Liver (tissue), 9 donors: ENCODE data around the gene AHCY. TPM values are rescaled to one million over a fixed set of nuclear protein-coding genes. Genes with fewer than 3 reads are reported as not detected.

Source experiments
- DNase-seq: peaks from one replicate; pipeline ENCODE4 v3.0.0-alpha.2; 2017; ENCODE audit warnings: low spot score
- H3K27ac ChIP-seq, 2 donors: one replicate each; pipeline ENCODE4 v1.7.0; 2013; ENCODE audit warnings: inconsistent platforms in 2 of 2, low read length in 2 of 2, control low read depth in 1 of 2, low read depth in 1 of 2, mild to moderate bottlenecking in 1 of 2
- H3K27me3 ChIP-seq, 4 donors: one replicate each; pipeline versions ENCODE4 v1.6.1 to v1.7.0; 2013; ENCODE audit warnings: low read length in 3 of 4, inconsistent platforms in 1 of 4, mild to moderate bottlenecking in 1 of 4, moderate library complexity in 1 of 4; ENCODE audit not compliant: control insufficient read depth in 4 of 4, insufficient read depth in 4 of 4
- H3K36me3 ChIP-seq, 4 donors: one replicate each; pipeline versions ENCODE4 v1.6.1 to v1.7.0; 2013; ENCODE audit warnings: low read length in 3 of 4, mild to moderate bottlenecking in 3 of 4, low read depth in 1 of 4, moderate library complexity in 1 of 4; ENCODE audit not compliant: control insufficient read depth in 4 of 4, insufficient read depth in 3 of 4
- H3K4me1 ChIP-seq, 4 donors: one replicate each; pipeline versions ENCODE4 v1.6.1 to v1.7.0; 2013; ENCODE audit warnings: low read length in 3 of 4, mild to moderate bottlenecking in 3 of 4, moderate library complexity in 1 of 4; ENCODE audit not compliant: control insufficient read depth in 4 of 4, insufficient read depth in 4 of 4
- H3K4me3 ChIP-seq, 3 donors: one replicate each; pipeline versions ENCODE4 v1.6.1 to v1.7.0; 2013; ENCODE audit warnings: low read length in 3 of 3, control low read depth in 1 of 3, low read depth in 1 of 3, mild to moderate bottlenecking in 1 of 3
- H3K9ac ChIP-seq, 2 donors: one replicate each; pipeline ENCODE4 v1.7.0; 2013; ENCODE audit warnings: low read length in 2 of 2, mild to moderate bottlenecking in 2 of 2, moderate library complexity in 2 of 2, control low read depth in 1 of 2, low read depth in 1 of 2
- H3K9me3 ChIP-seq, 4 donors: one replicate each; pipeline versions ENCODE4 v1.6.1 to v1.7.0; 2013; ENCODE audit warnings: low read length in 3 of 4; ENCODE audit not compliant: control insufficient read depth in 4 of 4
- ATF3 ChIP-seq: IDR thresholded peaks from 2 replicates; pipeline ENCODE4 v1.6.1; 2016; ENCODE audit warnings: antibody characterized with exemption
- CTCF ChIP-seq: fragments of 150-350 bp; IDR thresholded peaks from 2 replicates; pipeline ENCODE4 v1.5.1; 2017; ENCODE audit warnings: improper control_type of control experiment, low read depth, low read length; ENCODE audit not compliant: missing input control
- EGR1 ChIP-seq, 2 donors: IDR thresholded peaks; 2 replicates each; pipeline ENCODE4 v1.6.1; 2016 to 2018; ENCODE audit warnings: antibody characterized with exemption in 2 of 2, low read depth in 2 of 2
- FOXA1 ChIP-seq: IDR thresholded peaks from 2 replicates; pipeline ENCODE4 v1.6.1; 2016; ENCODE audit warnings: antibody characterized with exemption
- FOXA2 ChIP-seq: IDR thresholded peaks from 2 replicates; pipeline ENCODE4 v1.6.1; 2016; ENCODE audit warnings: antibody characterized with exemption
- GABPA ChIP-seq, 2 donors: IDR thresholded peaks in 1 of 2; conservative IDR thresholded peaks in 1 of 2; 2 replicates each; pipeline ENCODE4 v1.6.1; 2016; ENCODE audit warnings: antibody characterized with exemption in 2 of 2, mild to moderate bottlenecking in 1 of 2, moderate library complexity in 1 of 2
- HNF4A ChIP-seq, 2 donors: conservative IDR thresholded peaks; 2 replicates each; pipeline ENCODE4 v1.6.1; 2016; ENCODE audit warnings: antibody characterized with exemption in 2 of 2, mild to moderate bottlenecking in 2 of 2
- JUND ChIP-seq, 2 donors: IDR thresholded peaks; 2 replicates each; pipeline ENCODE4 v1.6.1; 2016; ENCODE audit warnings: antibody characterized with exemption in 2 of 2
- MAX ChIP-seq: IDR thresholded peaks from 2 replicates; pipeline ENCODE4 v1.6.1; 2016; ENCODE audit warnings: antibody characterized with exemption
- NR2F2 ChIP-seq: IDR thresholded peaks from 2 replicates; pipeline ENCODE4 v1.6.1; 2016; ENCODE audit warnings: antibody characterized with exemption
- RAD21 ChIP-seq, 2 donors: IDR thresholded peaks; 2 replicates each; pipeline ENCODE4 v1.6.1; 2016; ENCODE audit warnings: antibody characterized with exemption in 2 of 2, mild to moderate bottlenecking in 2 of 2
- REST ChIP-seq: IDR thresholded peaks from 2 replicates; pipeline ENCODE4 v1.6.1; 2016; ENCODE audit warnings: antibody characterized with exemption, mild to moderate bottlenecking
- RXRA ChIP-seq, 2 donors: IDR thresholded peaks; 2 replicates each; pipeline ENCODE4 v1.6.1; 2017 to 2018; ENCODE audit warnings: antibody characterized with exemption in 2 of 2, mild to moderate bottlenecking in 1 of 2
- SP1 ChIP-seq: IDR thresholded peaks from 2 replicates; pipeline ENCODE4 v1.6.1; 2018; ENCODE audit warnings: antibody characterized with exemption, mild to moderate bottlenecking
- YY1 ChIP-seq: IDR thresholded peaks from 2 replicates; pipeline ENCODE4 v1.6.1; 2016; ENCODE audit warnings: antibody characterized with exemption, mild to moderate bottlenecking
- ZBTB33 ChIP-seq: IDR thresholded peaks from 2 replicates; pipeline ENCODE4 v1.6.1; 2016; ENCODE audit warnings: antibody characterized with exemption
- WGBS: extraction: QIAGEN DNeasy Blood & Tissue Kit; methylation state at CpG from one replicate; pipeline ENCODE4 v1.1.7; 2013; 5-methylcytosine and 5-hydroxymethylcytosine counted together
- polyA plus RNA-seq, 2 donors: library from polyadenylated mRNA; stranded (reverse) in 1 of 2; unstranded in 1 of 2; fragments of 200-250 nt in 1 of 2; fragments of >200 nt in 1 of 2; fragmentation: Nextera tagmentation in 1 of 2; extraction: Ambion mirVana in 1 of 2; gene quantifications; one replicate each; pipeline versions ENCODE4 v1.2.1 to v1.2.3, GENCODE V29; 2013 to 2015
- total RNA-seq, 2 donors: library from RNA; depleted of rRNA; stranded (reverse); fragments of >200 nt; gene quantifications; one replicate each; pipeline ENCODE4 v1.2.3, GENCODE V29; 2014
- donor health status: healthy.
- donor health status: healthy.
- donor health status: healthy.
- donor health status: healthy.
- donor health status: healthy.

Gene AHCY
- total and polyA plus RNA-seq, 4 donors: 56.0 to 138 (median 113) TPM

GRCh38 chr20:34233687-34234086, 69.5 kb downstream of the AHCY start:
- Histone ChIP-seq H3K9me3 (peaks cover 0 to 3% (median 0%) of the 10 kb centered on the region in 4 donors), H3K4me3 (no peak overlapping the region), H3K27me3 (no peaks in the 10 kb centered on the region), H3K27ac (no peak overlapping the region), H3K4me1 (no peaks in the 10 kb centered on the region), H3K36me3 (no peaks in the 10 kb centered on the region), H3K9ac (no peak overlapping the region)
- DNase-seq: no peak
- no peak for TF ChIP-seq SP1
- no peak for TF ChIP-seq GABPA (IDR thresholded peaks at IDR 0.05 in 1 of 2, conservative IDR thresholded peaks at IDR 0.05 in 1 of 2)
- TF ChIP-seq FOXA1: no peak
- no peak for TF ChIP-seq JUND (IDR thresholded peaks at IDR 0.05)
- TF ChIP-seq MAX: no peak
- TF ChIP-seq EGR1 (IDR thresholded peaks at IDR 0.05; ENCODE audit: low read depth in 2 of 2): no peak
- no peak for TF ChIP-seq REST
- TF ChIP-seq ZBTB33: no peak

- H3K36me3 ChIP-seq: no peaks in the 10 kb centered on the region
- H3K9ac ChIP-seq: no peak overlapping the region
- no peak for DNase-seq
- no peaks in the 10 kb centered on the region for H3K27me3 ChIP-seq
- H3K4me1 ChIP-seq: no peaks in the 10 kb centered on the region
- H3K4me3 ChIP-seq: no peak overlapping the region
- WGBS: 93% methylated on average over 3 of the region's 3 CpGs
- TF ChIP-seq ATF3 (no peak), CTCF (no peak), EGR1 (IDR thresholded peaks at IDR 0.05; ENCODE audit: low read depth in 2 of 2) (no peak), YY1 (no peak), GABPA (IDR thresholded peaks at IDR 0.05 in 1 of 2, conservative IDR thresholded peaks at IDR 0.05 in 1 of 2) (no peak), SP1 (no peak), FOXA1 (no peak), MAX (no peak), RXRA (IDR thresholded peaks at IDR 0.05) (no peak), NR2F2 (no peak), RAD21 (IDR thresholded peaks at IDR 0.05) (no peak), HNF4A (conservative IDR thresholded peaks at IDR 0.05) (no peak), JUND (IDR thresholded peaks at IDR 0.05) (no peak), FOXA2 (no peak), ZBTB33 (no peak)
- H3K27ac ChIP-seq: no peak overlapping the region
- peaks cover 0 to 3% (median 0%) of the 10 kb centered on the region in 4 donors for H3K9me3 ChIP-seq
These were observed 70.6 kb downstream of the AHCY start for GRCh38 chr20:34232494-34233087.
